GM13976 (cell line): ENCODE results near the gene NTRK3.

Experiments
- DNase-seq: peaks from one replicate; pipeline ENCODE4 v3.0.0; 2012; ENCODE audit warnings: low spot score
- in situ Hi-C: fragments of 300-500 bp; cut with MboI; formaldehyde crosslinking; loops from one replicate; pipeline ENCODE4 v1.12.0; 2022; ENCODE audit warnings: low sequenced_read_pairs, mixed read lengths, inconsistent platforms; ENCODE audit not compliant: unreplicated experiment
- TF ChIP-seq, protein P1 (sequence below): IDR thresholded peaks from 2 replicates; pipeline ENCODE4 v1.5.1; 2012; ENCODE audit warnings: borderline replicate concordance, mild to moderate bottlenecking; ENCODE audit not compliant: insufficient read depth; ENCODE audit errors: extremely low read depth, missing control alignments, control extremely low read depth

NTRK3 gene

DNA sequence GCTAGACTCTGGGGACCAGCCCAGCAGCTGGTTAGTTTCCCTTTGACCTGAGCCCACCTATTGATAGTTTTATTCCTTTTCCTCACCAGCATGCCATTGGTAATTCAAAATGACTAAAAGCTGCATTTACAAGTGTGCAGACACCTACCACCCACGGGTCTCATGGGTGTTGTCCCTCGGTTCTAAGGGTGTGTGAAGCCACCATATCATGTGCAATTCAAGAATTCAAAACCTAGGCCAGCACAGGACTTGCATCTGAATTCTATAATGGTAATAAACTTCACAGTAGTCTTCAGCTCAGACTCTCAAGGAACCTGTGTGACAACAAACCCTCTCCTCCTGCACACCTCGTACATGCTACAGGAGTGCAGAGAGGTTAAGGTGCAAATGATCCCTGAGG lies 55.3 kb downstream of the NTRK3 start:
- in situ Hi-C loops: no loop called here
- DNase-seq: no peak
- TF ChIP-seq, protein P1, sequence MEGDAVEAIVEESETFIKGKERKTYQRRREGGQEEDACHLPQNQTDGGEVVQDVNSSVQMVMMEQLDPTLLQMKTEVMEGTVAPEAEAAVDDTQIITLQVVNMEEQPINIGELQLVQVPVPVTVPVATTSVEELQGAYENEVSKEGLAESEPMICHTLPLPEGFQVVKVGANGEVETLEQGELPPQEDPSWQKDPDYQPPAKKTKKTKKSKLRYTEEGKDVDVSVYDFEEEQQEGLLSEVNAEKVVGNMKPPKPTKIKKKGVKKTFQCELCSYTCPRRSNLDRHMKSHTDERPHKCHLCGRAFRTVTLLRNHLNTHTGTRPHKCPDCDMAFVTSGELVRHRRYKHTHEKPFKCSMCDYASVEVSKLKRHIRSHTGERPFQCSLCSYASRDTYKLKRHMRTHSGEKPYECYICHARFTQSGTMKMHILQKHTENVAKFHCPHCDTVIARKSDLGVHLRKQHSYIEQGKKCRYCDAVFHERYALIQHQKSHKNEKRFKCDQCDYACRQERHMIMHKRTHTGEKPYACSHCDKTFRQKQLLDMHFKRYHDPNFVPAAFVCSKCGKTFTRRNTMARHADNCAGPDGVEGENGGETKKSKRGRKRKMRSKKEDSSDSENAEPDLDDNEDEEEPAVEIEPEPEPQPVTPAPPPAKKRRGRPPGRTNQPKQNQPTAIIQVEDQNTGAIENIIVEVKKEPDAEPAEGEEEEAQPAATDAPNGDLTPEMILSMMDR: no peak

DNA sequence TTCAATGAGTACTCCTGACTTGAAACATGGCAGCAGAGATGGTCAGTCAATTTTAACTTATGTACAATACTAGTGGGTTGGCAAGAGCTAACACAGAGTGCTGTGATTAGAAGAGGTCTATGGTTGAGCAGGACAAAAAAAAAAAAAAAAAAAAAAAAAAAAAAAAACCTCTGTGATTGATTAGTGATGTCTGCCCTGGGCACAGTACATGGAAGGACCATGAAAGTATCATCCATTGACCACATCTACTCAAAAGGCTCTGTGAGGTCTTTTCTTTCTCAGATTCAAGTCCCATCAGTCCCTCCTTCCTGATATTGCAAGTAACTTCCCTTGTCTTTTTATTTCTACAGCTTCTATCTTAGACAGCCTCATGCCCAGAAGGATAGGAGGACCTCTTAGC lies 59.6 kb downstream of the NTRK3 start:
- in situ Hi-C loops: no loop called here
- TF ChIP-seq, protein P1: no peak
- no peak for DNase-seq

DNA sequence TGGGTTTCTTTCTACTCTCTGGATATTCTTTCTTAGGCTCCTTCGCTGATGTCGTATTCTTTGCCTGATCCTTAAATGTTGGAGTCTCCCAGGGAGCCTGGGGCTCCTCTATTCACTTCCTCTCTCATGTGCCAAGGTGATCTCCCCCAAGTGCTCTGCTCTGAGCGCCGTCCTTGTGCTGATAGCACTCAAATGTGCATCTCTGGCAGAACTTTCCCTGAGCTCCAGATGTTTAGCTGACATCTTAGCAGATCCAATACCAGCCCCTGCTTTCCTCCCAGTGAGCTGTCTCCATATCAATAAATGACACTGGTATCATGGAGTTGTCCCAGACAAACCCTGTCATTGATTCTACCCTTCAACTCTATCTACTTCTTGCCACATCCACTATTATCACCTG lies 62.4 kb downstream of the NTRK3 start:
- in situ Hi-C loops: no loop called here
- TF ChIP-seq, protein P1: no peak
- DNase-seq: no peak

DNA sequence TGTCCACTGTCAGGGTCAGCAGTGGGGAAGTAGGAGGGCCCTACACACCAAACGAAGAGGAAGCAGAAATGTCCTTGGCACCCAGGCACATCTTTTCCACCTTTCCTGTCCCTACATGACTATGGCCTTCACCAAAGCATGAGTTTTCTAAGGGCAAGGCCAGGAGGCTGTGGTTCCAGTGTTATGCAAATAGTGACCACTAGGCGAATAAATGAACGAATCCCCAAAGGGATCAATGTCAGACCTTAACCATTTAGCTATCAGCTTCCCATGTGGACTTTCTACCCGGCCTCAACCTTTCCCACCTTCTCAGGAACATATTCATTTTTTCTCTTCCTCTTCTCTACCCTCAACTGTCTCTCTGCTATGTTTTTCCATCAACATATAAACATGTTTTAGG lies 63.1 kb downstream of the NTRK3 start:
- DNase-seq: no peak
- in situ Hi-C loops: no loop called here
- TF ChIP-seq, protein P1: no peak

DNA sequence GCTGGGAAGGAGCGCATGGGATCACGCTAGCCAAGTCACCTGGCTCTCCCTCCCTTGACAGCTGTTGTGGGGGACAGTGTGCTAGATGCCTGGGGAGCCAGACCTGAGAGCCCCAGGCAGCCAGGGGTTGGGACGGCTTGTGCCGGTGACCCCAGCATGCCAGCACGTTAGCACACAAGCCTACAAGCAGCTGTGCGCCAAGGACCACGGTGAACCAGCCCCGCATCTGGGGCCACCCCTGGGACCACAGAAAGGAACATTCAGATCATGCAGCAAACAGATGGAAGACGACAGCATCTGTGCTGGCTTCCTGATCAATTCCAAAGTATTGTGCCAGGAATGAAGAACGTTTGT lies 64.8 kb downstream of the NTRK3 start:
- DNase-seq: no peak
- in situ Hi-C loops: no loop called here
- TF ChIP-seq, protein P1: no peak

DNA sequence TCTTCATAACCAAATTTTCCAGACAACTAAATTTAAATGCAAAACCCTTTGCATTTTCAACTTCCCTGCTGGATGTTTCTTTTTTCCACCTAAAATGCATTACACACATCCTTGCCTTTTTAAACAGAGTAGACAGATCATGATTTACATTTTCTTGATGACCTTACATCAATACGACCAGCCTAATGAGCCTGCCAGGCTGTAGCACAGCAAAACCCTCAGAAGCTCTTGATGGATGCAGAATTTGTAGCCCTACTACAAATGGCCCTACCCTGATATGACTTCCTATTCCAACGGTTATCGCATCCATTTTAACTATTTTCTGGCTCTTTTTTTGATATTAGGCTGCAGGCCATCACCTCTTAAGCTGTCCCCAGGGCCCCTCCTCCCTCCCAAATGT lies 66.3 kb downstream of the NTRK3 start:
- TF ChIP-seq, protein P1: no peak
- in situ Hi-C loops: no loop called here
- no peak for DNase-seq

DNA sequence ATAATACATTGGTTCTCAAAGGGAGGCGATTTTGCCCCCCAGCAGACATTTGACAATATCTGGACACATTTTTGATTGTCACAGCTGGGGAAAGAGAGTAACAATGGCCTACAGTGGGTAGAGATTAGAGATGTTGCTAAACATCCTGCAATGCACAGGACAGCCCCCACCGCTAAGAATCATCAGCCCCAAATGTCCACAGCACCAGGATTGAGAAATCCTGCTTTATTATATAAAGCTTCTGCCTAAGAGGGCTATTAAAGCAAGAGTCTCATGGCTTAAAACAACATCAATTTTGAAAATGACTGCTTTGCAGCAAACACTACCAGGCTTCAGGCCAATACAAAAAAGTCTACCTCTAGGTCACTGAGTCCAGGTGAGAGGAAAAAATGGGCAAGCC lies 68.2 kb downstream of the NTRK3 start:
- in situ Hi-C loops: no loop called here
- TF ChIP-seq, protein P1: no peak
- DNase-seq: no peak
